ACC112 (cell line): ENCODE results near the gene HEXIM2.

Experiments
- H2AFZ ChIP-seq: fragments of 200-600 bp; sonication (generic); one replicate; pipeline ENCODE4 v1.6.0; 2017; ENCODE audit warnings: antibody characterized with exemption, low read length; ENCODE audit not compliant: unreplicated experiment
- H3K27ac ChIP-seq: fragments of 200-600 bp; sonication (generic); 2 replicates; pipeline ENCODE4 v1.5.1; 2014; ENCODE audit warnings: low read depth, mild to moderate bottlenecking, antibody characterized with exemption, low read length, moderate library complexity
- H3K27me3 ChIP-seq: fragments of 200-600 bp; sonication (generic); 2 replicates; pipeline ENCODE4 v1.6.1; 2014; ENCODE audit warnings: mild to moderate bottlenecking, antibody characterized with exemption, low read length, moderate library complexity, mixed read lengths; ENCODE audit not compliant: insufficient read depth
- H3K36me3 ChIP-seq: fragments of 200-600 bp; sonication (generic); 2 replicates; pipeline ENCODE4 v1.6.1; 2016; ENCODE audit warnings: mild to moderate bottlenecking, antibody characterized with exemption, low read length, moderate library complexity, mixed read lengths; ENCODE audit not compliant: insufficient read depth
- H3K4me1 ChIP-seq: fragments of 200-600 bp; sonication (generic); one replicate; pipeline ENCODE4 v1.6.1; 2016; ENCODE audit warnings: low read length, mixed read lengths; ENCODE audit not compliant: insufficient read depth, unreplicated experiment, control insufficient read depth
- H3K4me3 ChIP-seq: fragments of 200-600 bp; sonication (generic); 2 replicates; pipeline ENCODE4 v1.5.1; 2014; ENCODE audit warnings: mild to moderate bottlenecking, low read depth, low read length
- H3K79me2 ChIP-seq: fragments of 200-600 bp; sonication (generic); one replicate; pipeline ENCODE4 v1.6.0; 2016; ENCODE audit warnings: low read length; ENCODE audit not compliant: control insufficient read depth, unreplicated experiment, insufficient read depth

The HEXIM2 gene

GRCh38 chr17:45161288-45162024 lies at the start of gene HEXIM2:
TSS of gene HEXIM2 (plus strand) at chr17:45161875. CDS start at chr17:45162794, 919 bp downstream.
- Histone ChIP-seq H3K79me2 (peaks cover 42% of the 10 kb centered on the region), H3K36me3 (no peaks in the 10 kb centered on the region), H3K4me1 (peaks cover 26% of the 10 kb centered on the region), H3K4me3 (peak within 1 kb of the TSS; percentile 83), H3K27ac (peak within 1 kb of the TSS; percentile 94), H3K27me3 (no peaks in the 10 kb centered on the region), H2AFZ (peak within 1 kb of the TSS; percentile 46)

- no peaks in the 10 kb centered on the region for H3K36me3 ChIP-seq
- H3K4me1 ChIP-seq, result no peaks in the 10 kb centered on the region
- H3K27me3 ChIP-seq, result no peaks in the 10 kb centered on the region
- no peak overlapping the region for H3K4me3 ChIP-seq
- H3K79me2 ChIP-seq, result no peaks in the 10 kb centered on the region
- no peak overlapping the region for H3K27ac ChIP-seq
- no peak overlapping the region for H2AFZ ChIP-seq
These were observed 48.9 kb upstream of the HEXIM2 start for GRCh38 chr17:45112559-45113423.

- Histone ChIP-seq H3K36me3 (no peaks in the 10 kb centered on the region), H3K79me2 (no peaks in the 10 kb centered on the region), H3K4me3 (no peak overlapping the region), H3K27me3 (no peaks in the 10 kb centered on the region), H3K27ac (no peak overlapping the region), H2AFZ (no peak overlapping the region), H3K4me1 (no peaks in the 10 kb centered on the region)
These were observed 48.3 kb upstream of the HEXIM2 start for GRCh38 chr17:45113424-45113754.

- Histone ChIP-seq H3K27me3 (no peaks in the 10 kb centered on the region), H3K4me3 (no peak overlapping the region), H3K27ac (no peak overlapping the region), H2AFZ (no peak overlapping the region), H3K79me2 (no peaks in the 10 kb centered on the region), H3K4me1 (no peaks in the 10 kb centered on the region), H3K36me3 (no peaks in the 10 kb centered on the region)
These were observed 47.4 kb upstream of the HEXIM2 start for GRCh38 chr17:45114117-45114932.

- Histone ChIP-seq H3K4me3 (no peak overlapping the region), H3K27me3 (no peaks in the 10 kb centered on the region), H3K4me1 (no peaks in the 10 kb centered on the region), H2AFZ (no peak overlapping the region), H3K79me2 (no peaks in the 10 kb centered on the region), H3K36me3 (no peaks in the 10 kb centered on the region), H3K27ac (no peak overlapping the region)
These were observed 46.6 kb upstream of the HEXIM2 start for GRCh38 chr17:45115015-45115625.

- Histone ChIP-seq H3K27ac (no peak overlapping the region), H3K4me1 (no peaks in the 10 kb centered on the region), H2AFZ (no peak overlapping the region), H3K27me3 (no peaks in the 10 kb centered on the region), H3K36me3 (no peaks in the 10 kb centered on the region), H3K79me2 (no peaks in the 10 kb centered on the region), H3K4me3 (no peak overlapping the region)
These were observed 45.8 kb upstream of the HEXIM2 start for GRCh38 chr17:45115871-45116270.

GRCh38 chr17:45116434-45117016 lies 45.1 kb upstream of the HEXIM2 start:
- Histone ChIP-seq H3K27me3 (no peaks in the 10 kb centered on the region), H3K4me3 (no peak overlapping the region), H3K27ac (no peak overlapping the region), H2AFZ (no peak overlapping the region), H3K79me2 (no peaks in the 10 kb centered on the region), H3K36me3 (no peaks in the 10 kb centered on the region), H3K4me1 (no peaks in the 10 kb centered on the region)

GRCh38 chr17:45117334-45117733 lies 44.3 kb upstream of the HEXIM2 start:
- no peaks in the 10 kb centered on the region for H3K79me2 ChIP-seq
- no peak overlapping the region for H2AFZ ChIP-seq
- no peaks in the 10 kb centered on the region for H3K36me3 ChIP-seq
- no peak overlapping the region for H3K27ac ChIP-seq
- no peaks in the 10 kb centered on the region for H3K27me3 ChIP-seq
- peaks cover 1% of the 10 kb centered on the region for H3K4me1 ChIP-seq
- H3K4me3 ChIP-seq, result no peak overlapping the region

- no peaks in the 10 kb centered on the region for H3K27me3 ChIP-seq
- H3K4me1 ChIP-seq, result peaks cover 5% of the 10 kb centered on the region
- H3K4me3 ChIP-seq, result no peak overlapping the region
- H2AFZ ChIP-seq, result no peak overlapping the region
- no peak overlapping the region for H3K27ac ChIP-seq
- H3K36me3 ChIP-seq, result no peaks in the 10 kb centered on the region
- H3K79me2 ChIP-seq, result no peaks in the 10 kb centered on the region
These were observed 43.6 kb upstream of the HEXIM2 start for GRCh38 chr17:45117848-45118646.
